HepG2 (cell line): ENCODE measurements around the gene TOMM40L. TPM values are rescaled to one million over a fixed set of nuclear protein-coding genes. Genes with fewer than 3 reads are reported as not detected.

Experiments
- ATAC-seq: fragments of 200-7000 bp; cut with Tn5 transposase; 3 replicates; pipeline ENCODE4 v1.9.1; 2020; ENCODE audit warnings: mild to moderate bottlenecking, moderate library complexity
- BruUV-seq: library from RNA; stranded (reverse); fragments of 400-500 nt; replicated peaks from 2 replicates; lab custom pipeline; 2021; lab: Mats Ljungman, UMichigan
- CTCF ChIA-PET: fragments of 300-600 bp; formaldehyde crosslinking; extraction: SDS; loops from one replicate; lab custom pipeline; 2021; ENCODE audit warnings: low total read pairs, inconsistent platforms, low intra/inter-chr PET ratio; lab: Yijun Ruan, JAX
- POLR2A ChIA-PET: fragments of 350-600 bp; sonication (Branson Sonifier 250); formaldehyde crosslinking; loops from one replicate; lab custom pipeline; 2020; ENCODE audit warnings: antibody characterized with exemption, inconsistent platforms; lab: Yijun Ruan, JAX
- DNase-seq: peaks from one replicate; pipeline ENCODE4 v3.0.0-alpha.2; 2015; ENCODE audit warnings: low spot score
- FAIRE-seq: peaks from 3 replicates; lab custom pipeline; 2011; peaks lifted over from hg19 to GRCh38; lab: Jason Lieb, UNC
- H2AFZ ChIP-seq: one replicate; pipeline ENCODE4 v1.6.1; 2011; ENCODE audit warnings: low read length, inconsistent platforms
- H3K27ac ChIP-seq: fragments of 300-600 bp; 3 replicates; pipeline ENCODE4 v1.8.0; 2011; ENCODE audit warnings: mixed run types, mild to moderate bottlenecking, mixed read lengths, low read length, inconsistent platforms; ENCODE audit not compliant: insufficient read depth; ENCODE audit errors: extremely low read length
- H3K27me3 ChIP-seq, 2 experiments: fragments of 200-600 bp in 1 of 2; 2 replicates in 1 of 2; 3 replicates in 1 of 2; pipeline versions ENCODE4 v1.6.0 to v1.8.0; 2011; ENCODE audit warnings: low read length in 2 of 2, mild to moderate bottlenecking in 2 of 2, moderate library complexity in 2 of 2, inconsistent platforms in 1 of 2; ENCODE audit not compliant: insufficient read depth in 2 of 2, control insufficient read depth in 1 of 2
- H3K36me3 ChIP-seq, 2 experiments: fragments of 200-600 bp in 1 of 2; replicated peaks in 1 of 2; 2 replicates in 1 of 2; 3 replicates in 1 of 2; pipeline versions ENCODE4 v1.5.1 to v1.8.0; 2011; ENCODE audit warnings: low read length in 2 of 2, inconsistent platforms in 1 of 2; ENCODE audit not compliant: insufficient read depth in 2 of 2, control insufficient read depth in 1 of 2
- H3K4me1 ChIP-seq: 2 replicates; pipeline ENCODE4 v1.5.1; 2012; ENCODE audit warnings: low read length, inconsistent platforms; ENCODE audit not compliant: insufficient read depth
- H3K4me2 ChIP-seq: 2 replicates; pipeline ENCODE4 v1.6.0; 2011; ENCODE audit warnings: low read depth, low read length, inconsistent platforms
- H3K4me3 ChIP-seq, 3 experiments: fragments of 200-600 bp in 1 of 3; sonication (generic), shearing (Covaris generic) in 1 of 3; replicated peaks in 1 of 3; 2 replicates each; pipeline ENCODE4 v1.5.1; 2011 to 2016; ENCODE audit warnings: low read length in 3 of 3, inconsistent platforms in 2 of 3, low read depth in 2 of 3, mild to moderate bottlenecking in 2 of 3, control low read depth in 1 of 3, mixed read lengths in 1 of 3; ENCODE audit not compliant: insufficient read depth in 1 of 3
- H3K79me2 ChIP-seq: one replicate; pipeline ENCODE4 v1.6.1; 2011; ENCODE audit warnings: low read length, inconsistent platforms; ENCODE audit not compliant: insufficient read depth
- H3K9ac ChIP-seq: 2 replicates; pipeline ENCODE4 v1.6.0; 2011; ENCODE audit warnings: mild to moderate bottlenecking, low read depth, low read length, inconsistent platforms; ENCODE audit not compliant: insufficient read depth
- H3K9me3 ChIP-seq: 2 replicates; pipeline ENCODE4 v1.5.1; 2012; ENCODE audit warnings: mild to moderate bottlenecking, low read length
- H4K20me1 ChIP-seq: 2 replicates; pipeline ENCODE4 v1.6.0; 2011; ENCODE audit warnings: inconsistent platforms, mild to moderate bottlenecking, low read length, moderate library complexity; ENCODE audit not compliant: insufficient read depth
- AGO1 ChIP-seq: fragments of 200-400 bp; formaldehyde crosslinking; IDR thresholded peaks from 2 replicates; pipeline ENCODE4 v1.6.1; 2017; ENCODE audit warnings: mild to moderate bottlenecking, low read depth, low read length, moderate library complexity; ENCODE audit not compliant: poor library complexity, severe bottlenecking
- AKAP8 ChIP-seq: sonication (generic); formaldehyde crosslinking; IDR thresholded peaks from 2 replicates; pipeline ENCODE4 v1.5.1; 2020; ENCODE audit warnings: mild to moderate bottlenecking, missing genetic modification reagents
- DR1 ChIP-seq: sonication (generic); formaldehyde crosslinking; IDR thresholded peaks from 2 replicates; pipeline ENCODE4 v1.8.0; 2021; ENCODE audit warnings: mild to moderate bottlenecking, missing genetic modification reagents, inconsistent platforms
- KDM5A ChIP-seq: fragments of 200-600 bp; sonication (generic); IDR thresholded peaks from 2 replicates; pipeline ENCODE4 v1.7.0; 2018; ENCODE audit warnings: antibody characterized with exemption, mild to moderate bottlenecking, low read length, borderline replicate concordance
- KLF15 ChIP-seq: sonication (generic); formaldehyde crosslinking; IDR thresholded peaks from 2 replicates; pipeline ENCODE4 v1.8.1; 2023; ENCODE audit warnings: borderline replicate concordance, mild to moderate bottlenecking, inconsistent platforms, missing genetic modification reagents, mixed read lengths
- MXI1 ChIP-seq: IDR thresholded peaks from 3 replicates; pipeline ENCODE4 v1.6.1; 2012; ENCODE audit warnings: low read depth, low read length, inconsistent platforms, borderline replicate concordance
- PATZ1 ChIP-seq: sonication (generic); formaldehyde crosslinking; IDR thresholded peaks from 2 replicates; pipeline ENCODE4 v1.4.0; 2020; ENCODE audit warnings: missing genetic modification reagents
- PPARG ChIP-seq: conservative IDR thresholded peaks from 2 replicates; pipeline ENCODE4 v1.6.1; 2016; ENCODE audit warnings: missing biosample characterization, missing genetic modification reagents
- TBL1XR1 ChIP-seq: fragments of 150-350 bp; IDR thresholded peaks from 2 replicates; pipeline ENCODE4 v1.6.1; 2014; ENCODE audit warnings: borderline replicate concordance, low read length; ENCODE audit not compliant: partially characterized antibody
- TFDP1 ChIP-seq: IDR thresholded peaks from 2 replicates; pipeline ENCODE4 v1.6.1; 2016; ENCODE audit warnings: missing compliant biosample characterization, missing genetic modification reagents, borderline replicate concordance
- USF2 ChIP-seq, 2 experiments: sonication (generic) in 1 of 2; formaldehyde crosslinking in 1 of 2; IDR thresholded peaks; 2 replicates each; pipeline versions ENCODE4 v1.5.1 to v1.6.1; 2011 to 2020; ENCODE audit warnings: borderline replicate concordance in 1 of 2, low read depth in 1 of 2, low read length in 1 of 2, mild to moderate bottlenecking in 1 of 2, missing genetic modification reagents in 1 of 2, moderate library complexity in 1 of 2
- ZBTB37 ChIP-seq: sonication (generic); formaldehyde crosslinking; IDR thresholded peaks from 2 replicates; pipeline ENCODE4 v1.4.0; 2020; ENCODE audit warnings: mild to moderate bottlenecking, missing genetic modification reagents
- ZFP91 ChIP-seq: sonication (generic); formaldehyde crosslinking; IDR thresholded peaks from 2 replicates; pipeline ENCODE4 v1.9.0; 2022; ENCODE audit warnings: missing genetic modification reagents, mild to moderate bottlenecking, borderline replicate concordance
- ZNF468 ChIP-seq: sonication (generic); formaldehyde crosslinking; IDR thresholded peaks from 2 replicates; pipeline ENCODE4 v1.8.0; 2022; ENCODE audit warnings: mild to moderate bottlenecking, moderate library complexity, missing genetic modification reagents
- ZNF496 ChIP-seq: sonication (generic); formaldehyde crosslinking; IDR thresholded peaks from 2 replicates; pipeline ENCODE4 v1.8.1; 2023; ENCODE audit warnings: mild to moderate bottlenecking, moderate library complexity, missing genetic modification reagents; ENCODE audit not compliant: insufficient replicate concordance
- WGBS: methylation state at CpG from one replicate; pipeline ENCODE4 v1.1.6; 2017; ENCODE audit warnings: low lambda C conversion rate; 5-methylcytosine and 5-hydroxymethylcytosine counted together
- in situ Hi-C: cut with HindIII; loops from 2 replicates; pipeline ENCODE4 v1.10.0; 2017; ENCODE audit warnings: low pct_unique_long_range_greater_than_20kb; ENCODE audit not compliant: extremely low pct_ligation_motif_present
- intact Hi-C: fragments of 100-400 bp; cut with micrococcal nuclease; formaldehyde crosslinking; loops from one replicate; pipeline ENCODE4 v1.10.0; 2022; ENCODE audit not compliant: unreplicated experiment
- polyA plus RNA-seq, 8 experiments: library from polyadenylated mRNA; depleted of rRNA in 3 of 8; stranded (reverse) in 7 of 8; unstranded in 1 of 8; fragments of >200 nt; fragmentation: Illumina TruSeq in 4 of 8; extraction: Trizol in 4 of 8; gene quantifications; 2 replicates each; pipeline versions ENCODE4 v1.2.1 to v1.2.3, GENCODE V29; 2011 to 2016; ENCODE audit warnings: low read depth in 4 of 8, missing spikeins in 1 of 8, mixed read lengths in 1 of 8; ENCODE audit not compliant: insufficient read depth in 1 of 8
- total RNA-seq, 5 experiments: library from RNA; depleted of rRNA; stranded (reverse); fragments of >200 nt; fragmentation: Illumina TruSeq; extraction: Trizol; gene quantifications; 2 replicates each; pipeline ENCODE4 v1.2.3, GENCODE V29; 2016; ENCODE audit warnings: low read depth in 1 of 5

The TOMM40L gene
- total and polyA plus RNA-seq, 2 of the 13 experiments (the other 11 are each of a cell fraction or from before 2014, with no cell fraction given): 14.1 to 26.2 TPM

- no peaks in the 10 kb centered on the region for H3K9me3 ChIP-seq
- in situ Hi-C loops: no loop called here
- no TSS peak for BruUV-seq
- CTCF ChIA-PET: no interaction called here
- H3K79me2 ChIP-seq: peaks cover 4% of the 10 kb centered on the region
- no peak overlapping the region for H3K4me3 ChIP-seq
- no peaks in the 10 kb centered on the region for H4K20me1 ChIP-seq
- TF ChIP-seq ZNF496 (CRISPR knock-in tag) (no peak), MXI1 (no peak), PATZ1 (CRISPR knock-in tag) (no peak), TFDP1 (CRISPR knock-in tag) (no peak), AGO1 (no peak), PPARG (CRISPR knock-in tag) (no peak), ZNF468 (no peak), KLF15 (CRISPR knock-in tag) (no peak), USF2 (IDR thresholded peaks at IDR 0.05; ENCODE audit: low read depth, low read length) (no peak), USF2 (CRISPR knock-in tag; IDR thresholded peaks at IDR 0.05; ENCODE audit: borderline replicate concordance) (no peak), DR1 (CRISPR knock-in tag) (no peak), TBL1XR1 (no peak), ZBTB37 (no peak), ZFP91 (no peak), AKAP8 (no peak), KDM5A (no peak)
- over 99% methylated on average over 9 of the region's 9 CpGs for WGBS
- no peak overlapping the region for H2AFZ ChIP-seq
- DNase-seq (no peak), ATAC-seq (no peak), FAIRE-seq (no peak)
- no peak overlapping the region for H3K9ac ChIP-seq
- POLR2A ChIA-PET: interaction anchor here (4.1 kb wide), 1 partner anchor 11 kb away, joined by 85 read pairs; the partner anchor contains the start of gene TOMM40L
- peaks cover 7 to 52% of the 10 kb centered on the region in 2 experiments for H3K36me3 ChIP-seq
- no peaks in the 10 kb centered on the region for H3K27me3 ChIP-seq
- peaks cover 58% of the 10 kb centered on the region for H3K4me1 ChIP-seq
- intact Hi-C loops: no loop called here
- no peak overlapping the region for H3K4me2 ChIP-seq
- no peak overlapping the region for H3K27ac ChIP-seq
These were observed 11.5 kb upstream of the TOMM40L start for GRCh38 chr1:161214369-161214768.
